Measurements from ENCODE around the gene POLR3K.

DNA sequence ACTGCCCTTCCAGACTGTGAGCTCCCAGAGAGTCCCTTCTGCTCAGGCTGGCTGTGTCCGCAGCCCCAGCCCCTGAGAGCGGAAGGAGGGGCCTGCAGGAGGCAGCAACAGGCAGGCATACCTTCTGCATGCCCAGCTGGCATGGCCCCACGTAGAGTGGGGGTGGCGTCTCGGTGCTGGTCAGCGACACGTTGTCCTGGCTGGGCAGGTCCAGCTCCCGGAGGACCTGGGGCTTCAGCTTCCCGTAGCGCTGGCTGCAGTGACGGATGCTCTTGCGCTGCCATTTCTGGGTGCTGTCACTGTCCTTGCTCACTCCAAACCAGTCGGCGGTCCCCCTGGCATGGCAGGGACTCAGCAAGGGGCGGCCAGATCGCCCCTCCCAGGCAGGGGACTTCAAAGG, 10.1 kb upstream of the POLR3K start:
- TF ChIP-seq, protein P1, sequence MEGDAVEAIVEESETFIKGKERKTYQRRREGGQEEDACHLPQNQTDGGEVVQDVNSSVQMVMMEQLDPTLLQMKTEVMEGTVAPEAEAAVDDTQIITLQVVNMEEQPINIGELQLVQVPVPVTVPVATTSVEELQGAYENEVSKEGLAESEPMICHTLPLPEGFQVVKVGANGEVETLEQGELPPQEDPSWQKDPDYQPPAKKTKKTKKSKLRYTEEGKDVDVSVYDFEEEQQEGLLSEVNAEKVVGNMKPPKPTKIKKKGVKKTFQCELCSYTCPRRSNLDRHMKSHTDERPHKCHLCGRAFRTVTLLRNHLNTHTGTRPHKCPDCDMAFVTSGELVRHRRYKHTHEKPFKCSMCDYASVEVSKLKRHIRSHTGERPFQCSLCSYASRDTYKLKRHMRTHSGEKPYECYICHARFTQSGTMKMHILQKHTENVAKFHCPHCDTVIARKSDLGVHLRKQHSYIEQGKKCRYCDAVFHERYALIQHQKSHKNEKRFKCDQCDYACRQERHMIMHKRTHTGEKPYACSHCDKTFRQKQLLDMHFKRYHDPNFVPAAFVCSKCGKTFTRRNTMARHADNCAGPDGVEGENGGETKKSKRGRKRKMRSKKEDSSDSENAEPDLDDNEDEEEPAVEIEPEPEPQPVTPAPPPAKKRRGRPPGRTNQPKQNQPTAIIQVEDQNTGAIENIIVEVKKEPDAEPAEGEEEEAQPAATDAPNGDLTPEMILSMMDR (conservative IDR thresholded peaks at IDR 0.05; ENCODE audit: low read length): no peak
- TF ChIP-seq EZH2phosphoT487 (IDR thresholded peaks at IDR 0.05; ENCODE audit: borderline replicate concordance, low read depth, low read length): no peak
